Activated naive CD4-positive, alpha-beta T cell treated with anti-CD3 and anti-CD28 coated beads, Interleukin-2, amount 50 U/mL, for 16 hours (primary cell): ENCODE data around the gene SLC35E3.

Experiments used
- DNase-seq: peaks from one replicate; pipeline ENCODE4 v3.0.0-alpha.2; 2020

The SLC35E3 gene

GRCh38 chr12:68745904-68746571, at the start of gene SLC35E3:
Gene SLC35E3, plus strand, starts transcription at chr12:68746176. Its CDS starts 202 bp downstream, at chr12:68746378.
- peak; percentile 92 for DNase-seq

DNA sequence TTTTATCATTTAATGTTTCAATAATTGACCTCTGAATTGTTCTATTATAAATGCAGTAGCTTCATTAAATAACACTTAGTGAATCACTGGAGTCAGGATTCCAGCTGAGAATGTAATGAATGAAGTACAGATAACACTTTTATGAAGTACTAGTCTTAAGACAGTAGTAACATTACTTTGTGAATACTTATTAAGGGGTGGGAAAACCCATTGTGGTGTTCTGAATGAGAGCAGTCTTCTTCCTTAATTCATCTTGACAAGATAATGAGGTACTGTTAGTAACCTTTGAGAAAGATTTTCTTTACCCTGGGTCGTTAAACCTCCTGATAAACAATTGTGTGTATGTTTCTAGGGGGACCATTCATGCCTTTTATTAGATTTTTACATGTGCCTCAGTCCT, 46.5 kb upstream of the SLC35E3 start:
- DNase-seq: no peak

DNA sequence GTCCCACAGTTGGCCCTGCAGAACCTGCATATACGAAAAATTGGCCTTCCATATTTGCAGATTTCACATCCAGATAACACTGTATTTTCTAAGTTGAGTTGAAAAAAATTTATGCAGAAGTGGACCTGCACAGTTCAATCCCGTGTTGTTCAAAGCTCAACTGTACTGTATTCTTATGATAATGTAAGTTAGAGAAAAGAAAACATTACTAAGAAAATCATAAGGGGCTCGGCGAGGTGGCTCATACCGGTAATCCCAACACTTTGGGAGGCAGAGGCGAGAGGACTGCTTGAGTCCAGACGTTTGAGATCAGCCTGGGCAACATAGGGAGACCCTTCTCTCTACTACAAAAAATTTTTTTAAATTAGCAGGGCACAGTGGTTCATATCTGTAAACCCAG, 18.2 kb upstream of the SLC35E3 start:
- no peak for DNase-seq

DNA sequence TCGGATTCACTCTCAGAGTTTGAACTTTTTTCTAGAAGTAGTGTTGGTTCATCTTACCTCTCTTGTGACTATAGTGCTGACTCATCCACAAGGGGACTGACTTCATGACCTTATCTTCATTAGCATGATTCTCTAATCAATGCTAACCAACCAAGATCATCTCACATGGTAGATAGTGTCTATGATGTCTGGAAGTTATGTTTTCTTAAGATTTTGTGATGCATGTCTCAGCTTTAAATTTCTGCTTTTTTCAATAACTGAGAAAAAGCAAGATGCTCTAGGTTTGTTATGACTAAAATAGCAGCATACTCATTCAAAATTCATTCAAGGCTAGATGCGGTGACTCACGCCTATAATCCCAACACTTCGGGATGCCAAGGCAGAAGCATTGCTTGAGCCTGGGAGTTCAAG, 12.3 kb upstream of the SLC35E3 start:
- no peak for DNase-seq

GRCh38 chr12:68739891-68740290, 6.1 kb upstream of the SLC35E3 start:
- no peak for DNase-seq

DNA sequence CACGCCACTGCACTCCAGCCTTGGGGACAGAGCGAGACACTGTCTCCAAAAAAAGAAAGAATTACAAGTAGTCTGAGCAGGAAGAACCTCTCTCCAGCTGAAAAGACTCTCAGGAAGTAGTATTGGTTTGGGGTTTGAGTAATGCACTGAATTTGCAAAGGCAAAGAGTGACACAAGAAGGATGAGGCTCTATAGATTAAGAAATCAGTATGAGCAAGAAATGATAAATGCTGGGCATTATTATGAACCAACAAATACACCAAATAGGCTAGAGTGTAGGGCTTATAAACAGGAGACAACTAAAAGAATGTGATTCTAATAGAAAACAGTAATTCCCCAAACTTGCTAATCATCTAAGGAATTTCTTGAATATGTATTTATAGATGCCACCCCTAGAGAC, 2.6 kb upstream of the SLC35E3 start:
- no peak for DNase-seq

DNA sequence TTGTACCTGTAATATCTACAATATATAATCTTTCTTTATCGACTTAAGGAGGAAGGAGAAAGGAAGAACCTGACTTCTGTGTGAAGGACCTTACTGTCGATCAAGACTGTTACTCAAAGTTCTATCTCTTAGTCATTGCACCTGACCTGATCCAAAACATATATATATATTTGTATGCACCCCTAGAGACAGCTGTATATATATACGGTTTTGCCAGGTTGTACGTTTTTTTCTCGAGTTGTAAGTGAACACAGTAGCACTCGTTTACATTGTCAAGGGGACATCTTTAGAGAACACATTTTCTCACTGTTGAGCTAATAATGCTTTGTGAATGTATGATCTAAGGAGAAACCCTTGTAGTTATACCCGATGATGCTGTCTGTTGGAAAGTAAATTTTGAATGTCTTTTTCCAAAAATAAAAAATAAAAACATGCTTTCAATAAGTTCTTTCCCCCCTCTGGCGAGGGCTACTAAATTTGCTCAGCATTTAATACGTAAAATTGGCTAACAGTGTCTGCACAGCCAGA, 536 bp upstream of the SLC35E3 start:
- no peak for DNase-seq

DNA sequence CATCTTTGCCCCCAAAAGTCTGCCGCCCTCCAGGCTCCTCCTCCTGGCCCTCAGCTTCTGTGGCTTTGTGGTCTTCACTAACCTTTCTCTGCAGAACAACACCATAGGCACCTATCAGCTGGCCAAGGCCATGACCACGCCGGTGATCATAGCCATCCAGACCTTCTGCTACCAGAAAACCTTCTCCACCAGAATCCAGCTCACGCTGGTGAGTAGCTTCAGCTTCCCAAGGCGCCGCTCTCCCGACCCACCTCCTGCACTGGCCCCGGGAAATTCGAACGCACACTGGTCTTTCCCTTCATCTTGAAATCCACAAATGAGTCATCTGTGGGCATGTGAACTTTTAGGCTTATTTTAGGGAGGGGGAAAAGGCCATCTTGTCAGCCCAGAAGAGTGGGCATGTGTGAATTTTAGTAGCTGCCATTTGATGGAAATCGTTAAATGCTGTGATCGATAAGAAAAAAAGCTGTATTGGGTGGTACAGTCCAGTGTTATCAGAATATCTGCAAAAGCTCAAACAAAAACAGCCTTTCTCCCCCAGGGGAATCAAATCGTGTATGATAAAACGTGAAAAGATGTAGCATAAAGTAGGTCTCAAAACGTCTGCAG, 700 bp downstream of the SLC35E3 start:
- DNase-seq: peak; percentile 11

- no peak for DNase-seq
Observed at GRCh38 chr12:68749443-68749842, 3.5 kb downstream of the SLC35E3 start.

GRCh38 chr12:68749861-68750260, 3.9 kb downstream of the SLC35E3 start:
- no peak for DNase-seq

GRCh38 chr12:68750506-68750905, 4.5 kb downstream of the SLC35E3 start:
- DNase-seq: no peak

- no peak for DNase-seq
Observed at GRCh38 chr12:68755536-68756243, 9.7 kb downstream of the SLC35E3 start.

- DNase-seq: no peak
Observed at GRCh38 chr12:68759852-68760251, 13.9 kb downstream of the SLC35E3 start.

- DNase-seq: no peak
Observed at GRCh38 chr12:68760806-68761441, 14.9 kb downstream of the SLC35E3 start.

DNA sequence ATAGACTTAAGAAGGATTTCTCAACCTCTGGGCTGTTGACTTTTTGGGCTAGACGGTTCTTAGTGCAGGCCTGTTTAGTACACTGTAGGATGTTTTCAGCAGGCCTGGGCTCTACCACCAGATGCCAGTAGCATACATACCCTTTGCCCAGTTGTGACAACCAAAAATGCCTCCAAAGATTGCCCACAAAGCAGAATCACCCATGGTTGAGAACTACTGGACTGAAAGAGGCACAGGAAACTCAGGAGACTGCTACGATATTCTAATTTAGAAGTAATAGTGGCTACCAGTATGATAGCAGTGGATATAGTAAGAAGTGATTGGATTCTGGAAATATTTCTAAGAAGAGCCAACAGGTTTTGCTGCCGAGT, 15.5 kb downstream of the SLC35E3 start:
- DNase-seq: no peak

DNA sequence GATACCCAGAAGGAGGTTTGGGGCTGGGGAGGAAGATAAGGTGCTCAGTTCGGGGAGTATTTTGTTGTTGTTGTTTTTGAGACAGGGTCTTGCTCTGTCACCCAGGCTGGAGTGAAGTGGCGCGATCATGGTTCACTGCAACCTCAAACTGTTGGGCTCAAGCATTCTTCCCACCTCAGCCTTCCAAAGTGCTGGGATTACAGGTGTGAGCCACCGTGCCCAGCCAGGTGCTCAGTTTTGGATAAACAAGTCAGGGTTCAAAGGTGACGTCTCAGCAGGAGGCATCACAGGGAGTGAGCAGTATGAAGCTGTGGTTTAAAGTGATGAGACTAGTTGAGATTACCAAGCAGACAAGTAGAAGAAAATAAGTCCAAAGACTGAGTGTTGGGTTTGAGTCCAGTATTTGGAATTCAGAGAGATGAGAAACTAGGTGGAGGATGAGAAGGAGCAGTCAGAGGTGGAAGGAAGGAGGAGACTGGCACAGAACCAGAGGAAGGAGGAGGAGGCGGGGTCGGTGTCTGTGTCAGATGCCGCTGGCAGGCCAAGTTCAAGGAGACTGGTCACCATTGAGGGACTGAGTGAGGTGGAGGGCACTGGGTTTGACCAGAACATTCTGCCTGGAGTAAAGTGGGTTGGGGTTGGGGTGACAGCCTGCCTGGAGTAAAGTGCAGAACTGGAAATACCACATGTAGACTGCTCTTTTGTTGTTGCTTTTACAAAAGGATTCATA, 16.1 kb downstream of the SLC35E3 start:
- DNase-seq: no peak

DNA sequence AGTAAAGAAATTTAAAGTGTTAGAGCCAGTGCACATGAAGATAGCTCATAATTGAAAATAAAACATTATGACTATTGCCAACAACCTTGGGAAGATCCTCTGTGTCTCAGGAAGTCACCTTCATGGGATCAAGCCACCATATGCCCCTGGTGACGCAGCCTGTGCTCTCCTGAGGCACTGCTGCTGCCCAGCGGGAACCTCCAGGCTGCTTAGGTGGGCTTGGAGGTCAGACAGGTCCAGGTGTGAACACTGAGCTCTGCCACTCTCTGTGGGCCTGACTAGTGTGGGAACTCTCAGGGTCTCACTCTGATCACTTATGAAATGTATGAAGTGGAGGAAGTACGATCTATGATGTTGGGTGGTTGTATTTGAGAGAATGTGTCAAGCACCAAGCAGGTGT, 16.7 kb downstream of the SLC35E3 start:
- DNase-seq: no peak

DNA sequence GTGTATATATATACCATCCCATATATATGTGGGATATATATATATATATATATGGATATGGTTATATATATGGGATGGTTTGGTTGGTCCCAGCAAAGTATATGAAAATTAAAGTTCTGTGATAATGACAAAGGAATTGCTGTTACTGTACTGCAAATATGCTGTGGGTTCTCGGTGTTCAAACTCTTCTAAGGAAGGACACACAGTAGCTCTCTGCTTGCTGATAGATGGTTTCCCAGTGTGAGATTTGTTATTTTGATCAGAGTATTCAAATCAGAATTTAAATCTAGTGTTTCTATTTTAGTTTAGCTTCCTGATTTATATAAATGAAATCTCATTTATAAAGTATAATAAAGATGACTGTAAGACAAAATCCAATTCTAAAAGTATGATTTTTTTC, 19.7 kb downstream of the SLC35E3 start:
- no peak for DNase-seq

- no peak for DNase-seq
Observed at GRCh38 chr12:68766646-68767045, 20.7 kb downstream of the SLC35E3 start.

- no peak for DNase-seq
Observed at GRCh38 chr12:68767191-68767590, 21.2 kb downstream of the SLC35E3 start.

DNA sequence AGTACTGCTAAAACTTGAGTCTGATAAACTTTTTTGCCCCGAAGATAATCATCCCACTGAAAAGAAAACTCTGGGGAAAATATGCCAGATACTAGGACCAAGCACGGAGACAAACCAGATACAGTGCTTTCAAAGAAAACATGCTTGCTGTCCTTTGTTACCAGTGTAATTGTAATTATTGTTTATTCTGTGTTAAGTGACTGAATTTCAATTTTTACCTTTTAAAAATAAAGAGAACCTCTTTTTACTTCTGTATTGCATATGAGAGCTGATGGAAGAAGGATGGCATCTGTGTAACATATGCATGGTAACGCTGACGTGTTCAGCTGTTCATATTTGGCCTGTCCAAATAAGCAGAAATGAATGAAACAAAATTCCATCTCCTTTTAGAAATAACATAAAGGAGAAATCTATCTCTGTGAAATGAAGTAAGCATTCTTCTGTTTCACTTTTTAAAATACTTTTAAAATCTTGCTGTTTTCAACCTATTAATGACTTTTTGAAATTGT, 22.5 kb downstream of the SLC35E3 start:
- no peak for DNase-seq

- DNase-seq: no peak
Observed at GRCh38 chr12:68769941-68770340, 24.0 kb downstream of the SLC35E3 start.
